ENCODE data around the gene PRPSAP1.

The PRPSAP1 gene, protein sequence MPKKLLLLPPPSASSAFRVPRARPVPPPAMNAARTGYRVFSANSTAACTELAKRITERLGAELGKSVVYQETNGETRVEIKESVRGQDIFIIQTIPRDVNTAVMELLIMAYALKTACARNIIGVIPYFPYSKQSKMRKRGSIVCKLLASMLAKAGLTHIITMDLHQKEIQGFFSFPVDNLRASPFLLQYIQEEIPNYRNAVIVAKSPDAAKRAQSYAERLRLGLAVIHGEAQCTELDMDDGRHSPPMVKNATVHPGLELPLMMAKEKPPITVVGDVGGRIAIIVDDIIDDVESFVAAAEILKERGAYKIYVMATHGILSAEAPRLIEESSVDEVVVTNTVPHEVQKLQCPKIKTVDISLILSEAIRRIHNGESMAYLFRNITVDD

DNA sequence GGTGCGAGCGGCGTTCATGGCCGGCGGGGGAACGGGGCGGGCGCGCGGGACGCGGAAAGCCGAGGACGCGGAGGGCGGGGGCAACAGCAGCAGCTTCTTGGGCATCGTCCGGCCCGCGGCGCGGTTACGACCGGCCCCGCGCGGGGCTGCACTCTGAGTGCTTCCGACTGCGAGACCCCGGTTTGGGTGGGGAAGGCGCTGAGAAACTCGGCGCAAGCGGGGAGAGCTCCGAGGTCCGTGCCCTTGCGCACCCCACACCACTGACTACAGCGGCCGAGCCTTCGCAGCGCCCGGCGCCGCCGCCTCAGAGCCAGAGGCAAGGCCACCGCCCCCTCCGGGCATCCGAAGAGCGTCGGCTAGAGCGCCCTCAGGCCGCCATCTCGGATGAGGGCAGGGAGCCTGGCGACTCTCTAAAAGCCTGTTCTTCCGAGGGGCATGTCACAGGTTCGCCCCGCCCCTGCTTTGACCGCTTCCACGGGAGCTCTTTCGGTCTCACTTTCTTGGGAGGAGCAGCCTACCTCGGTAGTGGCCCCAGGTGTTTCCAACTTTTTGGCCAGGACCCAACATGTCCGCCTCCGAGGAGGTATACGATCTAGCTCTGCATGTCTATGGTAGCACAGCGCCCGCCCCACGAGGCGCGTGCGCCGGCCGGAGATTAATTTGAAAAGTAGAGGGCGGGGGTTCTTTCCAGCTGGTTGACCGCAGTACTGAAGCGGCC lies at the start of gene PRPSAP1:
TSS of gene PRPSAP1 (minus strand) at position 318 of the 718 bp plus-strand sequence. CDS start at position 105, 213 bp downstream.
- DNase-seq (ENCODE audit: low read depth in 2 of 2): peak; percentile 64 to 76

DNA sequence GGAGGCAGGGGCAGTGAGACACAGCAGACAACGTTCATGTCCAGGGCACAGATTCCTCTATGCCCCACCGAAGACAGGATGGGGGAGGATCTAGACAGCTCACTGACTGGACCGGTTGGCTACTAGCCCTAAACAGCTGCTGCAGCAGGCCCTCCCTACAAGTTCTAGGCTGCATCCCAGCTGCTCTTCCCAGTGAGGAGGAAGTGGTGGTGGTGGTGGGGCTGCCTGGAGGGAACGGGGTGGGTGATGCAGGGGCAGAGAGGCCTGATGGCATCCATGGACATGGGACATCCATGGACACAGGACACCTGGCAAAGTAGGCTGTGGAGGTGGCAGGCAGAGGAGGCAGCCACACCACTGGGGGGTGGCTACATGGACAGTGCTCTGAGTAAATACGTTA lies 49.0 kb upstream of the PRPSAP1 start:
- no peak for DNase-seq (ENCODE audit: low read depth in 2 of 2)

DNA sequence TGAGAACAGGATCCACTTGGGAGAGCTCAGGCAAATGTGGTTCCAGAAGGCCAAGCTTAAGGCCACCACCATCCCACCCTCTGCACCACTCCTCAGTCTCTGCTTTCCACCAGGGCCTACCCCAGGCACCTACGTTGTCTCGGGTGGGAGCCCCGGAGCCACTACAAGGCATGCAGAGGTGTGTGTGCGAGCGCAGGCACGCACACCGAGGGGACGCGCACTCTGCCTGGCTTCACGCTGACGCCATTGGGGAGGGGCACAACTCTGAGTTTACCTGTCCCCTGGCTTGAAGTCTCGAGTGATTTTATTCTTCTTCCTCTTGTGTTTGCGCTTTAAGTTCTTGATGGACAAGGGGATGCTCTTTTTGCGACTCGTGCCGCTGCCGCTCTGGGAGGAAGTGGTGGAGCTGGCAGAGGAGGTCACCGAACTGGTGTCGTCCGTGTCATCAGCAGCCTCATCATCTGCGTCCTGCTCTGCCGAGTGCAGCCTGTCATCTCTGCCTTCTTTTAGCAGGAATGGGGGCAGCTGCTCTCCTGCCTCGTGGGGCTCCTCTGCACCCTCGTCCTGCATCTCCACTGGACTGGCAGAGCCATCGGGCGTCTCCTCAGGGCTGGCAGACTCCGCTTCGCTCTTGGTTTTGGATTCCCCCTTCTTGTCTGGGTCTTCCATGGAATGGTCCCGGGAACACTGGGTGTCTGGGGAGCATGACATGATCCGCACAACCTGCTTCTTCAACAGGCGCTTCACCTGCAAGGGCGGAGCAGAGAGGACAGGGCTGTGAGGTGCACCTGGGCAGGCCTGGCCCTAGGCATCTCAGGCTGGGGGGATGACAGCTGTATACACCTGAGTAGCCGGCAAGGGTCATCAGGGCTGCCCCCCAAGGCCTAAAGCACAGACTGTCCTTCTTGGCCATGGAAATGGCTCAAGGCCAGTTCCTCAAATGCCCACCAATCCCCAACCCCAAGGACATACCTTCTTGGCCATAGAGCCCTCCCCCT lies 45.8 kb upstream of the PRPSAP1 start:
- no peak for DNase-seq (ENCODE audit: low read depth in 2 of 2)

DNA sequence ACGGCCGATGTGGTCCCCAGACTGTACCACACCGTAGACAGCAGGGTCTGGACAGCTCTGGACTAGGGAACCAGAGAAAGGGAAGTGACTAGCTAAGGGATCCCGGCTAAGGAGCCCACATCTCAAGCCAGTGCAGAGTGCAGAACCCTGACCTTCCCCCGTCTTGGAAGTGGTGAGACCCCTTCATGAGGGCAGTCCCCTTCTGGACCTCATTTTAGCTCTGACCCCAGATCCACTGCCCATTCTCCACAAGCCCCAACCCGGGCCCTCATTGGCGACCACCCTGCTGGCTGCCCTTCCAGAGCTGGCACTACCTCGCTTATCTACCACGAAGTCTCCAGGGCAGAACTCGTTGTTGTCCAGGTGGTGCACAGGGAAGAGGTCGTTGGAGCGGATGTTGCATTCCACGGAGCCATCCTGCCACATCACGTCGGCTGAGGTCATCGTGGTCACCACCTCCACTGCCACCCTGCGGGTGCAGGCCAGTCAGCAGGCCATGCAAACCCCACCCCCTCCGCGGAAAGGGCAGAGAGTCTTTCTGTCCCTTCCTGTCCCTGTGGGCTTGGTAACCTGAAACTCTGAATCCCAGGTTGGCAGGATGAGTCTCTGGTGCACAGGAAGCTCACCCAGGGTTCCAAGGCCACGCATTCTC lies 44.9 kb upstream of the PRPSAP1 start:
- no peak for DNase-seq (ENCODE audit: low read depth in 2 of 2)

DNA sequence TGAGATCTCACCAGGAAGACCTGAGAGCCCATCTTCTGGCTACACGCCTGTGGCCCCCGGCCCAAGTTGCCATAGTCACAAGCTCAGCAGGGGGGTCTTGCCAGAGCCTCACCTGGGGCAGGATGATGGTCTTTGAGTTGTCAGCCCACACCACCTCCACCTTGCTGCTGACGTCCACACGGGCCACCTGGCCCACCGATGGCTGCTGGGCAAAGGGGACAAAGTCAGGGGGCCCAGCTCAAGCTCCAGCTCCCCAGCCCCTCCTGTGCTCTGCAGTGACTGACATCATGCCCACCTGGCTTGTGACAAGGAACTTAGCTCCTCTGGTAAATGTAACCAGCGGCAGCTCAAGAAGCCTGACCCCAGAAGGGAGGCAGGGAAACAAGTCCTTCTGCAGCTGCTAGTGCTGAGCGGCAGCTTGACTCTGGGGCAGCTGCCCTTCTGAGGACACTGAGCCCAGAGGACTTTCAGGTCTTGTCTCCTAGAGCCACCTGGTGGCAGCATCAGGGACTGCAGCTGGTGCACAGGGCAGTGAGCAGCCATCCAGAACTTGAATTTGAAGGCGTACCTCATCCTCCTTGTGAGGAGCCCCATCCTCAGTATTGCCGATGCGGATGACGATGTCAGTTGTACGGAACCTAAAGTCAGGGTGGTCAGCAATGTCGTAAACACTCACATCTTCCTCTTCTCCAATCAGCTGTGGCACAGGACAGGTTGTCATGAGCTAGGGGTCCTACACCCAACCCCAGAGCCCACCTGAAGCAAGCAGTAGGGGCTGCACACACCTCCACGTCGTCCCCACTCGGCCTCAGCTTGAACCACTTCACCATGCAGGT lies 44.2 kb upstream of the PRPSAP1 start:
- DNase-seq (ENCODE audit: low read depth in 2 of 2): peak; percentile 73 to 84

DNA sequence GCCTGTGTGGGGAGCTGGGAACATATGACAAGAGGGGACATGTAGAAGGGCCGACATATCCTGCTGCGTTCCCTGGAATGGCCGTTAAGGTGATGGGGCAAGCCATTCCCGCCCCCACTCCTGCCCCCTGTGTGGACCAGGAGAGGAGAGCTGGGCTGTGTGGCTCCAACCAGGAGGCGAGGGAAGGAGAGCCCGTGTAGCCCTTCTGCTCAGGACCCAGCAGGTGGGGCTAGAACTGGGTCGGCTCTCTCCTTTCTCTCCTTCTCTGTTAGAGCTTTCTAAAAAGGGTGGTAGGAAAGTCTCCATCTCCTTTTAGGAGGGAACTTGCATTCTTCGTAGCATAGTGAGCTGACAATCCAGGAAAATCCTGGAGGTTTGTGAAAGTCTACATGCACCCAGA lies 43.5 kb upstream of the PRPSAP1 start:
- DNase-seq (ENCODE audit: low read depth in 2 of 2): no peak

DNA sequence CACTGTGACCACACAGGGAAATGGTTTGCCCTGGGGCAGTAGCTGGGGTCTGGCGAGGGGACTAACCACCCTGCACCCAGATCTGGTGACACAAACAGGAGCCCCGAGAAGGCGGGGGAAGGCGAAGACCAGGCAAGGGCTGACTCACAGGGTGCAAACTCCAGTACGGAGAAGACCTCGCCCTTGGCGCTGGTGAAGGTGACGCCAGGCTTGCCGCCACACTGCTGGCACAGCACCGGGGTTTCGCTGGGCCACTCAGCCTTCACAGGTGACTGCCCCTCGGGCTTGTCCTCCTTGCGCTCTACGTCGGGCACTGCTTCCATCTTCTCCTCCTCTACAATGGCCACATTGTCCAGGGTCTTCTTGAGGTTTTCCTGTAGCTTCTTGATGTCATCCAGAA lies 42.3 kb upstream of the PRPSAP1 start:
- no peak for DNase-seq (ENCODE audit: low read depth in 2 of 2)

DNA sequence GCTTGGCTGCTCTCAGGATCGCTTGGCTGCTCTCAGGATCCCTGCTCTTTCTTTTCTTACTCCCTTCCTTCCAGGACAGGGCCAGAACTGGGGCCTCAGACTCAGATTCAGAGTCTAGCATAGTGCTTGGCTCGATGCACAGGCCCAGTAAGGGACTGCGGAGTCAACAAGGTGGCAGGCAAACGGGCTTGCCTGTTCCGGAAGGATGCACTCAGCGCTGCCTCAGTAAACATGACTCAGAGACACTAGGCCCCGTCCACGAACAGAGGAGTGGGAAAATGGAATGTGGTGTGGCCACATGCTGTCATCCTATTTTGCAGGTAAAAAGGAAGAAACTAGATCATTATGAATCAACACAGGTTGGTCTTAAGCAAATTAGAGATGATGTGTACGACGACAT lies 40.5 kb upstream of the PRPSAP1 start:
- DNase-seq (ENCODE audit: low read depth in 2 of 2): no peak

DNA sequence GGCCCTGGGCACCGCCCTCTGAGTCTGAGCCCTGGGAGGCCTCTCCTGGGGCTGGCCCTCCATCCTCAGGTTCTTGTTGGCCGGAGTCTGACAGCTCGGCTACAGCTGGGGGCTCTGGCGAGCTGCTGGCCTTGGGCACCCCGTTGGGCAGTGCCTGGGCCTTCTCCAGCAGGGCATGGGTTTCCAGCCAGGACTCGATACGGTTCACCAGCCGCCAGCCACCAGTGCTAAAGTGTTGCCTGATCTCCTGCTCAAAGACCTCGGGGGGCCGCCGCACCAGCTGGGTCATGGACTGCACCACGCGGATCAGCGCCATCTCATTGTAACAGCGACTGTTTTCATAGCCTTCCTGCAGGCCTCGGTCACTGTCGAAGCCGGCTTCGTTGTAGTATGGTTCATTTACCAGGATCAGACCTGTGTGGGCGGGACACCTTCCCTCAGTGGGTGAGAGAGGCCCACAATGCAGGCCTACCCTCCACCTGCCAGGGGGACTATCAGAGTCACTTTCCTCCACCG lies 37.5 kb upstream of the PRPSAP1 start:
- DNase-seq (ENCODE audit: low read depth in 2 of 2): no peak

DNA sequence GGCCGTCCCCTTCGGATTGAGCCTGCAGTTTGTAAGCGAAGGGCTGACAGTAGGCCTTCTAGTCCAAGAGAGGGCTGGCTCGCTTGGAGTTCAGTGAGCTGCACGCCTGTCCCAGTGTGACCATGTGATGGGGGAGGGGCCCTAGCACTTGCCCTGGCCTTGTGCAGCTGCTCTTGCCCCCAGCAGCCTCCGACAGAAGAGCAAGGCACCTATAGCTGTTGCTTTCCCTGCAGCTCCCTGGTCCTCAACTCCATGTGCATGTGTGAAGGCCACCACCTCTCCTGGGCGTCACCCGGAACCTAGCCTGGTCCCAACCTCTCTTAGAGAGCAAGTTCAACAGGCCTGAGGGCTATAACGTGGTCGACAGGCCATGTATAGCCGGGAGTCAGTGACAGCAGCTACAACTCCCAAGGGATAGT lies 36.3 kb upstream of the PRPSAP1 start:
- no peak for DNase-seq (ENCODE audit: low read depth in 2 of 2)

DNA sequence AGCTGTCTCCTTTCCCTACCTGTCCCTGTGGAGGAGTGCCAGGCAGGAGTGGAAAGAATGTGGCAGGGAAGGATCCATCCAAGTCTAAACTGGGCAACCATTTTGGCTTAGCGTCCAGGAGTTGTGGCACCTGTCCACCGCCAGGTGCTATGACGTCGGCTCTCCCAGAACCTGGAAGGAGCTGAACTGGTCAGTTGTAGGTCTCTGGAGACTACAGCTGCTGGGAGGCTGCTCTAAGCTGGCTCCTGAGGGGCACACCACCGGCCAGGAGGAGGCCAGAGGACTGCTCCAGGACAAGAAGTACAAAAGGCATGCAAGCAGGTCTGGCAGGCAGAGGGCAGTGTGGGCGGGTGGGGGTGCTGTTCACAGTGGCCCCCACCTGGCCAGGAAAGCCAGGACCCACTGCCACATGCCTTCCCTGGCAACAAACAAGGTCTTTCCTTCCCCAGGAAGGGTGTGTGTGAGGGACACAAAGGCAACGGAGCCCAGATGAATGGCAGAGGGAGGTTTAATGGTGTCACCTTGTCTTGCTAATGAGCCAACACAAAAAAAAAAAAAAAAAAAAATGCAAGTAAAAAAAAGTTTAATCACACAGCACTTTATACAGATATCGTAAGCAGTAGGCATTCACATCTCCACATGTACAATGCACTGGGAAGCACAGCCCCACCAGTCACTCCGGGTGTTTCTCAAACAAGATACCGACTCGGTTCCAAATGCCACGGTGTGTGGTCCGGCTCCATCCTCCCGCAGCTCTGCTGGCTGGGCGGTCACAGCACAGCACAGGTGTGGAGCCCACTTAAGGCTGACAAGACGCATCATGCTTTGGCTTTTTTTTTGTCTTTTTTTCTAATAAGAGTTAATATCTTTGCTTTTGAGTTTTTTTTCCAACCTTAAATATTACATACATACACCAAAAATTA lies 35.5 kb upstream of the PRPSAP1 start:
- no peak for DNase-seq (ENCODE audit: low read depth in 2 of 2)

DNA sequence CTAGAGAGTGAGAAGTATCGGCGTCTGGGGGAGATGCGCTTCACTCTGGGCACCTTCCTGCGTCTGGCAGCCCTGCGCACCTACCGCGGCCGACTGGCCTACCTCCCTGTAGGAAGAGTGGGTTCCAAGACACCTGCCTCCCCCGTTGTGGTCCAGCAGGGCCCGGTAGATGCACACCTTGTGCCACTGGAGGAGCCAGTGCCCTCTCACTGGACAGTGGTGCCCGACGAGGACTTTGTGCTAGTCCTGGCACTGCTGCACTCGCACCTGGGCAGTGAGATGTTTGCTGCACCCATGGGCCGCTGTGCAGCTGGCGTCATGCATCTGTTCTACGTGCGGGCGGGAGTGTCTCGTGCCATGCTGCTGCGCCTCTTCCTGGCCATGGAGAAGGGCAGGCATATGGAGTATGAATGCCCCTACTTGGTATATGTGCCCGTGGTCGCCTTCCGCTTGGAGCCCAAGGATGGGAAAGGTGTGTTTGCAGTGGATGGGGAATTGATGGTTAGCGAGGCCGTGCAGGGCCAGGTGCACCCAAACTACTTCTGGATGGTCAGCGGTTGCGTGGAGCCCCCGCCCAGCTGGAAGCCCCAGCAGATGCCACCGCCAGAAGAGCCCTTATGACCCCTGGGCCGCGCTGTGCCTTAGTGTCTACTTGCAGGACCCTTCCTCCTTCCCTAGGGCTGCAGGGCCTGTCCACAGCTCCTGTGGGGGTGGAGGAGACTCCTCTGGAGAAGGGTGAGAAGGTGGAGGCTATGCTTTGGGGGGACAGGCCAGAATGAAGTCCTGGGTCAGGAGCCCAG lies 33.5 kb upstream of the PRPSAP1 start:
- DNase-seq (ENCODE audit: low read depth in 2 of 2): no peak

DNA sequence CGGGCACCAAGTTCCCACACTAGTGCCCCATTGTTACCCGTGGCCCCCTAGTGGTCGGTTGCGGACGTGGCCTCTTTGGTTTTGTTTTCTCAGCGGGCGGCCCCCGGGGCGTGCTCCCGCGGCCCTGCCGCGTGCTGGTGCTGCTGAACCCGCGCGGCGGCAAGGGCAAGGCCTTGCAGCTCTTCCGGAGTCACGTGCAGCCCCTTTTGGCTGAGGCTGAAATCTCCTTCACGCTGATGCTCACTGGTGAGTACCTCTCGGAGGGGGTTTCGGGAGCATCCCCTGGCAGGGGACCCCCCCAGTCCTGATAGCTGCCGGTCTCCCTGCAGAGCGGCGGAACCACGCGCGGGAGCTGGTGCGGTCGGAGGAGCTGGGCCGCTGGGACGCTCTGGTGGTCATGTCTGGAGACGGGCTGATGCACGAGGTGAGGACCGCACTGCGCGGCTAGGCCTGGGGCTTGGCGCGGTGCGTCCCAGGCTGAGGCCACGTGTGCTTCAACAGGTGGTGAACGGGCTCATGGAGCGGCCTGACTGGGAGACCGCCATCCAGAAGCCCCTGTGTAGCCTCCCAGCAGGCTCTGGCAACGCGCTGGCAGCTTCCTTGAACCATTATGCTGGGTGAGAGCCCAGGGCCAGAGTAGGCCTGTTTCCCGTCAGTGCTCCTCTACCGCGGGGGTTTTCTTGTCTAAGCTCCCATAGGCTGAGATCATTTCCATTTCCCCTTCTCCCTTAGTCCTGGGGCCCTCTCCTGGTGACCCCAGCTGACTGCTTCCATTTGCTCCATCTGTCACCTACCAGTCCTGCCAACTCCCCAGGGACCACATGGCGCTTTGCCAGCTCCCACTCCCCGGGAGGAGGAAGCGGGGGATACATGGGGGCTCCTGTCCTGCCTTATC lies 32.4 kb upstream of the PRPSAP1 start:
- peak; percentile 73 to 84 for DNase-seq (ENCODE audit: low read depth in 2 of 2)

DNA sequence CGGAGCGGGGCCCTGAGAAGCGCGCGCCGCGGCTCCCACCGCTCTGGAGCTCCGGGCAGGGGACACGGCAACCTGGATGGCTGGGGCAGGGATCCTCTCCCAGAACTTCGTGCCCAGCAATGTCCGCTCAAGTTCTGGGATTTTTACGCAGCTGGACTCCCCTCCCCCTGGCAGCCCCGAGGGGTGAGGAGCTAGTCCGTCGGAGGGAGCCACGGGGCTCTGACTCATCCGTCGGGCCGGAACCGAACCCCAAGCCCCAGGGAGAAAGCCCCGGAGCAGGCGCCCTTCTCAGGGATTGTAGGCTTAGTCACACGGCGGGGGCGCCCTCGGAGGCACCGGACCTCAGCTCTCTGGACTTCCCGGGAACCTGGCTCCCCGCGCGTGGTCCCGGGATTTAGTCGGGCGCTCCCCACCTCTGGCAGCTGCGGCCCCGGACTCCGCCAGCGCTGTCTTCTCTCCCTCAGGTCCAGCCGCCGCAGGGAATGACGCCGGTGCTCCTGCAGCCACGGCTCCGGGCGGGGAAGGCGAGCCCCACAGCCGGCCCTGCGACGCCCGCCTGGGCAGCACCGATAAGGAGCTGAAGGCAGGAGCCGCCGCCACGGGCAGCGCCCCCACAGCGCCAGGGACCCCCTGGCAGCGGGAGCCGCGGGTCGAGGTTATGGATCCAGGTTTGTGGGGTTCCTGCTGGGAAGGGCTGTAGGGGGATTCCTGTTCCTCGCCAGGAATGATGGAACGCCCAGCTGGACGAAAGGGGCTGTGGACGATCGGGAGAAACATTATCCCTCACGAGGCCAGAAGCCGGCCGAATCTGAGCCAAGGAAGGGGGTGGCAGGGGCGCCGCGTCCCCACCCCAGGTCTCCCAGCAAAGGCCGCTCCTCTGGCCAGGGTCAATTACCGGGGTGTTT lies 31.5 kb upstream of the PRPSAP1 start:
- peak in 1 of 2 donors; percentile 17 for DNase-seq (ENCODE audit: low read depth in 2 of 2)

DNA sequence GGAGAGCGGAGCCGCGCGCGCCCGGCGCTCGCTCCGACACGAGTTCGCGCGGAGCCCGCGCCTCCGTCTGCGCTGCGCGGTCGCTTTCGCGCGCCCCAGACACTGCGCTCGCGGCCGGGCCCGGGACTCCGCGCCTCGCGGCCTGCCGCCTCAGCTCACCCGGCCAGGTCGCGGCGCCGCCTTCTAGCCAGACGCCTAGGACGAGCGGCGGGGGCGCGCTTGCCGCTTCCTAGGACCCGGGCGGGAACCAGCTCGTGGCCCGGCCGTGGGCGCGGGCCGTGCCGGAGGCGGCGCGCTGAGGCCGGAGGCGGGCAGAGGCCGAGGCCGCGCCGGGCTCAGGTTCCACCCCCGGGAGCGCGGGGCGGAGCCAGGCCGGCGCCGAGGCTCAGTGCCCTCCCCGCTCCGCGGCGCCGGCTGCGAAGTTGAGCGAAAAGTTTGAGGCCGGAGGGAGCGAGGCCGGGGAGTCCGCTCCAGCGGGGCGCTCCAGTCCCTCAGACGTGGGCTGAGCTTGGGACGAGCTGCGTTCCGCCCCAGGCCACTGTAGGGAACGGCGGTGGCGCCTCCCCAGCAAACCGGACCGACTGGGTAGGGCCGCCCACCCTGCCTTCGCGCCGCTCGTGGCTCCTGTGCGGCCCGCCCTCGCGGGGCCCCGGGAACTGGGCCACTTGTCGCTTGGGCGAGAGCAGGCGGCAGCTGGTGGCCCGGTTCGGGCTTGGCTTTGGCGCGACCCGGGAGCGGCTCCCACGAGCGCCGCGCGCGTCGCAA lies 30.7 kb upstream of the PRPSAP1 start, which contains the start of gene SPHK1:
TSS of gene SPHK1 (plus strand) at position 388 of the 765 bp plus-strand sequence. CDS start 1,036 bp downstream, outside the sequence.
- peak in 1 of 2 donors; percentile 57 for DNase-seq (ENCODE audit: low read depth in 2 of 2)

Measured in stimulated activated CD4-positive, alpha-beta T cell treated with anti-CD3 and anti-CD28 coated beads, Interleukin-15, amount 100 ng/mL, for 48 hours (primary cell).